T-helper 2 cell (primary cell): ENCODE data around the gene MTHFD1L.
A peak's percentile ranks its signal among the peaks of the same experiment; 100 is the strongest.
"Not testable (repeated sequence)": the region's sequence is repeated elsewhere in the genome, so short reads cannot be mapped to it uniquely, and the experiment has no call there.

Experiments used
- DNase-seq, 5 experiments: peaks; one replicate each; pipeline versions ENCODE4 v3.0.0 to v3.0.0-alpha.2; 2012 to 2022
- total RNA-seq, 2 donors: gene quantifications; one replicate each; lab custom pipeline; 2026; lab: John Stamatoyannopoulos, UW

Gene MTHFD1L
- 12.3 to 18.4 reads per million in 2 donors for total RNA-seq

DNA sequence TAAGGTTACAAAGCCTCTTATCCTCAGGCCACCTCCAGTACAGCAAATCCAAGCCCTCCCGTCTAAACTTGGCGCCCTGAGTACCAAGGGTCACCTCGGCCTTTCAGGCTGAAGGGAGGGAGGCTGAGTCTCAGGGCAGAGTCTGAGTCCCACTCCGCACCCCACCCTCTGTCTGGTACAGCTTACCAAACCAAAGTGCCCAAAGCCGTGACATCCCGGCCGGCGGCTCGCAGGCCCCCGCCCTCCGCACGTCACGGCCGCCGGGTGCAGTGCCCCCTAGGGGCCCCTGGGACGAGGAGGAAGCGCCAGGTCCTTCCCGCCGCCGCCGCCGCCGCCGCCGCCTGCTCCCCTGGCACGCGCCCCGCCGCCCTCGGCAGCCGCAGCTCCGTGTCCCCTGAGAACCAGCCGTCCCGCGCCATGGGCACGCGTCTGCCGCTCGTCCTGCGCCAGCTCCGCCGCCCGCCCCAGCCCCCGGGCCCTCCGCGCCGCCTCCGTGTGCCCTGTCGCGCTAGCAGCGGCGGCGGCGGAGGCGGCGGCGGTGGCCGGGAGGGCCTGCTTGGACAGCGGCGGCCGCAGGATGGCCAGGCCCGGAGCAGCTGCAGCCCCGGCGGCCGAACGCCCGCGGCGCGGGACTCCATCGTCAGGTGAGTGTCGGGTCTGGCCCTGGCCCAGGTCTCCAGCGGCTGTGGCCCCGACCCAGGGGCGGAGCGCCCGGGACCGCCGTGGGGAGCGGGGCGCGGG lies at the start of gene MTHFD1L:
Gene MTHFD1L (plus strand): TSS at position 297 of the 741 bp plus-strand sequence. CDS start 121 bp downstream, at position 418.
- peak; percentile 49 to 76 (median 68) for DNase-seq

DNA sequence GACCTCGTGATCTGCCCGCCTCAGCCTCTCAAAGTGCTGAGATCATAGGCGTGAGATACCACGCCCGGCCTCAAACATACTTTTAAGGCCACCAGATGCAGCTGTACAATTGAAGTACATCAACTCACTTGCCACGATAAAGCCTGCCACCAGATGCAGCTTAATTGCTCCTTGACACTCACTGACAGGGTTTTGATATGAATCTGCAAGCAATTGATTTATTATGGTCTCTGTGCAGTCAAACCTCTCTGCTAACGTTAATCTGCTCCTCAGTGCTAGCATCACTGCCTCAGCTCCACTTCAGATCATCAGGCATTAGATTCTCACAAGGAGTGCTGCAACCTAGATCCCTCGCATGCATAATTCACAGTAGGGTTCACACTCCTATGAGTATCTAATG lies 48.9 kb upstream of the MTHFD1L start:
- DNase-seq = not testable (repeated sequence)

DNA sequence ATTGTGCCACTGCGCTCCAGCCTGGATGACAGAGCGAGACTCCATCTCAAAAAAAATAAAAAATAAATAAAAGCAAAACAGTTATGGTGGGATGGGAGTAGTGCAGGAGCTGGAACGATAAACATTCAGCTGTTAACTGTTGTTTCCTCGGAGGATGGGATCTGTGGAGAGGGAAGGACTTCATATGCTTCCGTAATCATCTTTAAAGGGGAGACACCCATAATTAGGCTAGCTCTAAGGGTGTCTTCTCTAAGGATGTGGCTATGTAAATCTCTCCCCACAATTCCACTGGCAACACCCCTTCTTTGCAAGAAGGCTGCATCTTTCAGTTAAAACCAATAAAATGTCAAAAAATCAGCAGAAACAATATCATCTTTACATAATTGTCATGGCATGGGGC lies 42.6 kb upstream of the MTHFD1L start:
- no peak for DNase-seq

DNA sequence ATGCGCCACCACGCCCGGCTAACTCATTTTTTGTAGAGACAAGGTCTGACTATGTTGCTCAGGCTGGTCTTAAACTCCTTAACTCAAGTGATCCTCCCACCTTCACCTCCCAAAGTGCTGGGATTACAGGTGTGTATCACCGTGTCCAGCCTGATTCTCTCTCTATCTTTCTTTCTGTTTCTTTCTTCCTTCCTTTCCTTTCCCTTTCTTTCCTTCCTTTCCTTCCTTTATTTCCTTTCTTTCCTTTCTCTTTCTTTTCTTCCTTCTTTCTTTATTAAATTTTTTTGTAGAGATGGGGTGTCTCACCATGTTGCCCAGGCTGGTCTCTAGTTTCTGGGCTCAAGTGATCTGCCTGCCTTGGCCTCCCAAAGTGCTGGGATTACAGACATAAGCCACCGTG lies 38.7 kb upstream of the MTHFD1L start:
- DNase-seq = no peak

DNA sequence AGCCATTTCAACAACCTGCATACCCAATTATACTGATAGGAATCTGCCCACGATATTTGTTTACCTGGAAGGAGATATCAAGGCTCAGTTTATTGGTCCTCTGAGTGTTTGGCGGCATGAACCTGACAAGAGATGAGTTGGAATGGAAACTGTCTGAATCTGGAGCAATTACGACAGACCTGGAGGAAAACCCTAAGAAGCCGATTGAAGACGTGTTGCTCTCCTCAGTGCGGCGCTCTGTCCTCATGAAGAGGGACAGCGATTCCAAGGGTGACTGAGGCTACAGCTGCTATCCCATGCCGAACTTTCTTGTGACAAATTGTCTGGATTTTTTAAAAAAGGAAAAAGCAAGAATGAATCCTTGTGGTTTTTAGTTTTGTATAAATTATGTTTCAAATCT lies 37.4 kb upstream of the MTHFD1L start:
- DNase-seq = not testable (repeated sequence)

DNA sequence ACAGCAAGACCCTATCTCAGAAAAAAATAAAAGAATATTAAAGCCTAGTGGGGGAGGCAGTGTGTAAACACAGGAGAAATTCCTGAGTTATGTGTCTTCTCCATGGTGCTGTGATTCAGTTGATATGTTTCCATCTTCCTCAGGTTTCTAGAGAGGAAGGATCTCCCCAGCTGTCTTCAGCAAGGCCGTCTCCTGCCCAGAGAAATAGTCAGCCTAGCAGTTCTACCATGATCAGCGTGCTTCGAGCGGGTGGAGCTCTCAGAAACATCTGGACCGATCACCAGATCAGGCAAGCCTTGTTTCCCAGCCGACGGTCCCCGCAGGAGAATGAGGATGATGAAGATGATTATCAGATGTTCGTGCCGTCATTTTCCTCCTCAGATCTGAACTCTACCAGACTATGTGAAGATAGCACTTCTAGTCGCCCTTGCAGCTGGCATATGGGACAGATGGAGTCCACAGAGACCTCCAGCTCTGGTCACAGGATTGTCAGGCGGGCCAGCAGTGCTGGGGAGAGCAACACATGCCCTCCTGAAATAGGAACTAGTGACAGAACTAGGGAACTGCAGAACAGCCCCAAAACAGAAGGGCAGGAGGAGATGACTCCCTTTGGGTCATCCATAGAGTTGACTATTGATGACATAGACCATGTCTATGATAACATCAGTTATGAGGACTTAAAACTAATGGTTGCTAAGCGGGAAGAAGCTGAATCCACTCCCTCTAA lies 34.9 kb upstream of the MTHFD1L start:
- DNase-seq = no peak

DNA sequence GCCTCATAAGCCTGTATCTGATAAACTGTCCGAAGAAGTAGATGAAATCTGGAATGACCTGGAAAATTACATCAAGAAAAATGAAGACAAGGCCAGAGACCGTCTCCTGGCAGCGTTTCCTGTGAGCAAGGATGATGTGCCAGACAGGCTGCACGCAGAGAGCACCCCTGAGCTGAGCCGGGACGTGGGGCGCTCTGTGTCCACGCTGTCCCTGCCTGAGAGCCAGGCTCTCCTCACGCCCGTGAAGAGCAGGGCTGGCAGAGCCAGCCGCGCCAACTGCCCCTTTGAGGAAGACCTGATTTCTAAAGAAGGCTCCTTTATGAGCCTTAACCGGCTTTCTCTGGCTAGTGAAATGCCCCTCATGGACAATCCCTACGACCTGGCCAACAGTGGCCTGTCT lies 33.9 kb upstream of the MTHFD1L start:
- no peak for DNase-seq

DNA sequence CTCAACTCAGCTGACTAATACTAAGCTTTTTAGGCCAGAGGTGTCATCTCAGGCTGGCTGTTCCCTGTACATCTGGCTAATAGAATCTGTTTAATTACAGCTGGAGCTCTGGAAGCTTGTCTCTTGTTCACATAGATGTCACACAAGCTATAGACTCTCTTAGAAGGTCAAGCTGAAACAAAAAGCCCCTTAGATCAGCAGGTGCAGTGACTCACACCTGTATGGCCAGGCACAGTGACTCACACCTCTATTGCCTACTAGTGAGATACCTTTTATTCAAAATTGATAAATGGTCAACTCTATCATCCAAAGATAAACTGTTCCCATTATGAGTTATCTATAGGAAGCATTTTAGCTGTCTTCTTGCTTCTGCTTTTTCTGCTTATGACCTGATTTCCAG lies 29.9 kb upstream of the MTHFD1L start:
- DNase-seq = no peak

DNA sequence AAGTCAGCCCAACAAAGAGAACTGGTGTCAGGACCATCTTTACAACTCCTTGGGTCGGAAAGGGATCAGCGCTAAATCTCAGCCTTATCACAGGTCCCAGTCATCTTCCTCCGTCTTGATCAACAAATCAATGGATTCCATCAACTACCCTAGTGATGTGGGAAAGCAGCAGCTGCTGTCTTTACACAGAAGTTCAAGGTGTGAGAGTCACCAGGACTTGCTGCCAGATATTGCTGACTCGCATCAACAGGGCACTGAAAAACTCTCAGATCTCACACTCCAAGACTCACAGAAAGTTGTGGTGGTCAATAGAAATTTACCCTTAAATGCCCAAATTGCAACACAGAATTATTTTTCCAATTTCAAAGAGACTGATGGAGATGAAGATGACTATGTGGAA lies 25.3 kb upstream of the MTHFD1L start:
- DNase-seq = no peak

DNA sequence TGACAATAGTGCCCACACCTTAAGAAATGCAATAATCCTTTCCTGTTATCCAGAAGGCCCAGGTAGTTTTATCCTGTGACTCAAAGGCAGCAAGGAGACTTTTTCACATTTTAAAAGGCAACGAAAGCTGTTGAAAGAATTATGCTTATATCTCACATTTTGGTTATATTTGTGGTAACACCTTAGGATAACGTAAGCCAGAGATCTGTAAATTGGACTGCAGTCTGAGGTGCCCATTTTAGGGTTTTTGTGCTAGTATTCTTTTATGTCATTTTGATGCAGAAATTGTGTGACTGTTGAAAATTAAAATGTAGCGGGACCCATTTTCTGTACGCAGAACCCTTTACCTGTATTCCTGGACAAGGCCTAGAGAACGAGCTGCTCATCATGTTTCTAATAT lies 24.3 kb upstream of the MTHFD1L start:
- no peak for DNase-seq

DNA sequence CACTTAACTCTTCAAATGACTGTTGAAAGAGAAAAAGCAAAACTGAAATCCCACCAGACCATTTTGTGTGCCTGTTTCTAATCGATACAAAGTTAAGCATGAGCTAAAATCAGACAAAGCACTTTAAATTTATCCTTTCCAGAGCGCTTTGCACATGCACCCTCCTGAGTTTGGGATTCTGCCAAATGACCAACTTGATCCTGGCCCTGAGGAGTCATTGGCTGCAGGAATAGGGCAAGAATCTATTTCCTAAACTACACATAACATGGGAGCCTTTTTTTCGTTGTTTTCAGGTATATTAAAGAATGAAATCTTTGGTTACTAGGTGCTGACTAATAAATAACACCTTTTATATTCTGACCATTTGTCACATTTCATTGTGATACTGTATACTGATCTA lies 23.8 kb upstream of the MTHFD1L start:
- DNase-seq = no peak

DNA sequence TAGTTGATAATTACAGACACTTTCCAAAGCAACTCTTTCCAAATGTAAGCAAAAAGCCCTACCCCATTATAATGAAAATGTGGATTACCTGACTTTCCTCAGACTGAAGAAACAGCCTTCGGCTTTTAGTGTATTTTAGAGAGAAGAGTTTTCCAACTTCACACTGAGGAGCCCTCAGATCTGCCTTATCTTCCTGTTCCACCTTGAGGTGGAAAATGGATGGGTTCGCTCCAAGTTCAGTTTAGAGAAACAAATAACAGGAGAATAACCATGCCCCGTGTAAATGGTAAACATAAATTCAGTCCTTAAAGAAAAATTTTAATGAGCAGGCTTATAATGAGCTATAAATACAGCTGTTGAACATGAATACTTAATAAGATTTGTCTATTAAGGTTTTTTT lies 21.1 kb upstream of the MTHFD1L start:
- no peak for DNase-seq

DNA sequence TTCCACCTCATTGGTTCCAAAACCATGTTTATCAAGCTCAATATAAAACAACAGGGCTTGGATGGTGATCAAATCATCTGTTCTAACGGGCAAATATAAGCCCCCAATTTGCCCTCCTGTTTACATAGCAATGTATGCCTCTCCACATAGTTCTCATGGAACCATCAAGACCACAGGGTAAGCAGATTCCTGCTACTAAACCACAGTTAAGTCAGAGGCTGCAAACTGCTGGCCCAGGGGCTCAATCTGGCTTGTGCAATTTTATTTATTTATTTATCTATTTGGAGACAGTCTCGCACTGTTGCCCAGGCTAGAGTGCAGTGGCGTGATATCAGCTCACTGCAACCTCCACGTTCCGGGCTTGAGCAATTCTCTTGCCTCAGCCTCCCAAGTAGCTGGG lies 18.9 kb upstream of the MTHFD1L start:
- DNase-seq = no peak

DNA sequence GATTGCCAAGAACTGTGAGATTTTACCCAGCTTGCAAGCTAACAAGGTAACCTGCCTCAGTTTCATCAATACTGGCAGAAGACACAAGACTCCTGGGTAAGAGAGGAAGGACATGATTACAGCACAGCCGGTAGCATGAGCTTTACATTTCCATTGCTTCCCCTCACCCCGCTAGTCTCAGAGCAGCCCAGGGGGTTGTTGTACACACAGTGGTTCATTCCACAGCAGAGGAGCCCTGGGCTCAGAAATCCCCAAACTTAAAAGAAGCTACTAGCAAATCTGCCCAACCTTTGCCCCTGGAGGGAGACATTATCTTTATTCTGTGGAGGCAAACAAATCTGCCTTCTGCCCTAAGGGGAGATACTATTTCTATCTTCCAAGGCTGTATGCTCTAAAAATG lies 17.1 kb upstream of the MTHFD1L start:
- no peak for DNase-seq

DNA sequence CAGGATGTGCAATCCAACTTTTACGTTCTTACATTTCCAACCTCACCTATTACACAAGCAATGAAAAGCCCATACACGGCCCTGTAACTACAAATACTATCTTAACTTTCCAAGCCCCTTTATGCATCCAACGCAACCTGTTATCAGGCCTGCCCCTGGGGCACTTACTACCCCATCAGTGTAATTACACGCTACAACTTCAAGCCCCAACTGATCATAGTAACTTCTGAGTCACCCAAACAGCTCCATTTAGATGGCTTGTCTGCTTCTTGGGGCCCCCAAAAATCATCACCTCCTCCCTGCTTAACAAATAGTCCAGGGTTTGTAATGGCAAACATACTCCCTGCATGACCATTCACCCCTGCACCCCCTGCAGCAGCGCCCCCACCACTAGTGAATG lies 11.1 kb upstream of the MTHFD1L start:
- not testable (repeated sequence) for DNase-seq

DNA sequence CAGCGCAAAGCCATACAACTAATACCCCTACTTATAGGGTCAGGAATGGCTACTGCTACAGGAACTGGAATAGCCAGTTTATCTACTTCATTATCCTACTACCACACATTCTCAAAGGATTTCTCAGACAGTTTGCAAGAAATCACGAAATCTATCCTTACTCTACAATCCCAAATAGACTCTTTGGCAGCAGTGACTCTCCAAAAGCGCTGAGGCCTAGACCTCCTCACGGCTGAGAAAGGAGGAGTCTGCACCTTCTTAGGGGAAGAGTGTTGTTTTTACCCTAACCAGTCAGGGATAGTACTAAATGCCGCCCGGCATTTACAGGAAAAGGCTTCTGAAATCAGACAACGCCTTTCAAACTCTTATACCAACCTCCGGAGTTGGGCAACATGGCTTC lies 10.3 kb upstream of the MTHFD1L start:
- DNase-seq = not testable (repeated sequence)

DNA sequence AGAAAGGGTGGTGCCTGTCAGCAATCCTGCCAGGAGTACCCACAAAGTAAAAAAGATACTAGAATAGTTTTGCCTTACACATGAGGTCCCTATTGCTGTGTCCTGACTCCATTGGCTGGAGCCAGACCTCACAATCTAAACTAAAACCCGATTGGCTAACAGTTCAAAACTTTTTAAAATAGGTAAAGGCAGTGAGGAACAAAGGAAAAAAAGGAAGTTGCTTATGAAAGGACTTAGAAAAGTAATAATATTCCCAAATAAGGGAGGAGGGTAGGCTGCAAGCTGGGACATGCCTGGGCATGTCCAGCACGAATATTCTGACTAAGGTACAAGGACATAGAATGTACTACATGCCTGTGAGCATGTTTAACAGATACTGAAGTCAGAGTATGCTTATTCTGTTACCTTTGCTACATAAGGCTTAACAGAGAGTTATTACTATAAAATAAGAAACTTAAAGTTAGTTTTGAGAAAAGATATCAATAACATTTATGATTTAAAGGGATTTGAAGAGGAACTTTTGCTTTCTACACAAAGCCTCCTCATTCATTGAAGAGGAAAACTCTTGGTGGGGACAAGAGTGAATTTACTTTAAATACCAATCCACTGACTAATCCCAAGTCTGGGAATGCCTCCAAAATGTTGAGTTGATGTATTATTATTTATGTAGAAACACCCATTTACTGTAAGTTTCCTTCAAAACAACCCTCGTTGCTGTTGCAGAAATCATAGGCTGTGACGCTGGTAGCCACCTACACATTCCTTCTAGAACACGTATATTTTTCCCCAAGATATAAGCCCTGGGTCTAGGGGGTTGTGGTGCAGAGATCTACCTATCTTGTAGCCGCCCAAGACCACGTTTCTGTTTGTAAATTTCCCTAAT lies 8.2 kb upstream of the MTHFD1L start:
- no peak for DNase-seq

DNA sequence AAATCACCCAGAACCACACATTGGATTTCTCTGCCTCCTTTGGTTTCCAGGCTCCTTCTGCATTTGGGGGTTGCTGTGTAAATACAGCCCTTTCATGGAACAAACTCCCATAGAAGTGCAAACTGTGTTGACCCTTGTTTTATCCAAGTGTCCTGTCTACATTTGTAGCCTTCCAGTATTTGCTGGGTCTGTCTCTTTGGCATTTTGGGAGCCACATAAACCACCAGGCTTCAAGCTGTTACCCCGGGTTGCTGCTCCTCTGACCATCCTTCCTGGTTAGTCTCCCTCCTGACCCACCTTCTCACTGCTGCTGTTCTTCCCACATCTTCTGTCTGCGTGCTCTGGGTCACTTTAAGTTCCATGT lies 7.6 kb upstream of the MTHFD1L start:
- DNase-seq = no peak

DNA sequence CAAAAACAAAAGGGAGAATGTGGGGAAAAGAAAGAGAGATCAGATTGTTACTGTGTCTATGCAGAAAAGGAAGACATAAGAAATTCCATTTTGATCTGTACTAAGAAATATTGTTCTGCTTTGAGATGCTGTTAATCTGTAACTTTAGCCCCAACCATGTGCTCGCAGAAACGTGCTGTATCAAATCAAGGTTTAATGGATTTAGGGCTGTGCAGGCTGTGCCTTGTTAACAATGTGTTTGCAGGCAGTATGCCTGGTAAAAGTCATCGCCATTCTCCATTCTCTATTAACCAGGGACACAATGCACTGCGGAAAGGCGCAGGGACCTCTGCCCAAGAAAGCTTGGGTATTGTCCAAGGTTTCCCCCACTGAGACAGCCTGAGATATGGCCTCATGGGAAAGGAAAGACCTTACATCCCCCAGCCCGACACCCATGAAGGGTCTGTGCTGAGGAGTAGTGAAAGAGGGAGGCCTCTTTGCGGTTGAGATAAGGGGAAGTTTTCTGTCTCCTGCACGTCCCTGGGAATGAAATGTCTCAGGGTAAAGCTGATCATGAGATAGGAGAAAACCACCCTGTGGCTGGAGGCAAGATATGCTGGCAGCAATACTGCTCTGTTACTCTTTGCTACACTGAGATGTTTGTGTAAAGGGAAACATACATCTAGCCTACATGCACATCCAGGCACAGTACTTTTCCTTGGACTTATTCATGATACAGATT lies 3.9 kb upstream of the MTHFD1L start:
- peak in 1 of 5 experiments; percentile 68 for DNase-seq

DNA sequence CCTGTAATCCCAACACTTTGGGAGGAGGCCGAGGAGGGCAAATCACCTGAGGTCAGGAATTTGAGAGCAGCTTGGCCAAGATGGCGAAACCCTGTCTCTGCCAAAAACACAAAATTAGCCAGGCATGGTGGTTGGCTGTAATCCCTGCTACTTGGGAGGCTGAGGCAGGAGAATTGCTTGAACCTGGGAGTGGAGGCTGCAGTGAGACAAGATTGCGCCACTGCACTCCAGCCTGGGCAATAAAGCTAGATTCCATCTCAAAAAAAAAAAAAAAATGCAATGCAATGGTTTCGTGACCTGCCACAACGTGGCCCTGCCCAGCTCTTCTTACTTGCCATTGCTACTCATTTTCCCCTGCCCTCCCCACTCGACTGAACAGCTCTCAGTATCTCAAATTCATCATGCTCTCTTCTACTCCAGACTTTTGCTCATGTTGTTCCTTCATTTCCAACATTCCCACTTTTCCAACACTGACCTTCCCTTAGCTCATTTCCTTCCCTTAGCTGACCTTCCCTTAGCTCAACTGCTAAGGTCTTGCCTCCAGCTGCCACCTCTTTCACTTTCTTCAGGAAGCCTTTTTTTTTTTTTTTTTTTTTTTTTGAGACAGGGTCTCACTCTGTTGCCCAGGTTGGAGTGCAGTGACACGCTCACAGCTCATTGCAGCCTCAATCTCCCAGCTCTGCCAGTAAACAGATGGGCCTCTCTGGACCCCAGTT lies 2.1 kb upstream of the MTHFD1L start:
- no peak for DNase-seq

DNA sequence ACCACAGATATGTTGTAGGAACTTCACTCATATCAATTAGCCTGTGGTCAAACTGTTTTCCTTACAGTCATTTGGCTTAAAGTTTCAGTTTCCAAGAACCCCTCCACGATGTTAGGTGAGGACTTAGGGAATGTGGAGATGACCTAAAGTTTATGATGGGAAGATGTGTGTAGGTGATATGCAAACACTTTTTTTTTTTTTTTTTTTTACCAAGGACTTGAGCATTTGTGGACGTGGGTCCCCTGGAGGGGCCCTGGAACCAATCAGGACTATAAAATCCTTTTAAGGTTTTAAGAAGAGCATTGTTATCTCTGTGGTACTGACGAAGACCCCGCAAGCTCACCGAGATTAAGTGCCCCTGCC lies 478 bp upstream of the MTHFD1L start:
- no peak for DNase-seq
